Mucosa of descending colon (tissue), 3 donors: ENCODE data around the gene GALNT12. TPM values are rescaled to one million over a fixed set of nuclear protein-coding genes. Genes with fewer than 3 reads are reported as not detected.

Source experiments
- ATAC-seq: fragments of 200-7000 bp; cut with Tn5 transposase; one replicate; pipeline ENCODE4 v1.9.1; 2020; ENCODE audit warnings: mild to moderate bottlenecking, moderate library complexity
- DNase-seq, 3 donors: peaks; one replicate each; pipeline ENCODE4 v3.0.0-alpha.2; 2020
- H3K36me3 ChIP-seq: fragments of 200-600 bp; one replicate; pipeline ENCODE4 v1.8.0; 2021; ENCODE audit warnings: low read depth, mild to moderate bottlenecking
- H3K4me1 ChIP-seq: fragments of 200-600 bp; one replicate; pipeline ENCODE4 v1.8.0; 2021; ENCODE audit warnings: low read depth, mild to moderate bottlenecking
- H3K4me3 ChIP-seq: fragments of 200-600 bp; one replicate; pipeline ENCODE4 v1.8.0; 2021; ENCODE audit warnings: mild to moderate bottlenecking
- H3K9me3 ChIP-seq: fragments of 200-600 bp; one replicate; pipeline ENCODE4 v1.8.0; 2021; ENCODE audit warnings: mild to moderate bottlenecking
- CTCF ChIP-seq: fragments of 200-600 bp; IDR thresholded peaks from one replicate; pipeline ENCODE4 v1.8.0; 2022; ENCODE audit warnings: antibody characterized with exemption, mild to moderate bottlenecking
- intact Hi-C, 2 donors: fragments of 100-400 bp; cut with DNase I in 1 of 2; cut with micrococcal nuclease in 1 of 2; formaldehyde crosslinking; loops; one replicate each; pipeline versions ENCODE4 v1.11.0 to v1.11.1; 2022; cut with DNase I, micrococcal nuclease
- total RNA-seq, 3 donors: library from RNA; stranded (reverse); fragmentation: NEBNext Ultra II Directional in 2 of 3; extraction: Animal tissue kit (Norgen Biotek cat#: 25700) in 2 of 3; gene quantifications; one replicate each; pipeline versions ENCODE4 v1.2.1 to v1.2.4, GENCODE V29; 2021 to 2023
- donor health status: DM: no; HTN: no; CAD: no; lungs with moderate emphysema.
- donor health status: DM: no; HTN: no; CAD: no.
- donor health status: DM: no; HTN: yes; CAD: no.

The GALNT12 gene
- total RNA-seq, 3 donors from 2014 or later = 54.6 to 139 (median 121) TPM

- Histone ChIP-seq H3K36me3 (no peaks in the 10 kb centered on the region), H3K9me3 (no peaks in the 10 kb centered on the region), H3K4me1 (no peaks in the 10 kb centered on the region), H3K4me3 (no peak overlapping the region)
- intact Hi-C loops = loop anchor here in 1 of 2 donors (10.0 kb wide), 1 partner anchor 128 kb away; no protein-coding TSS in a partner anchor
- TF ChIP-seq CTCF = no peak
- ATAC-seq = no peak
- no peak for DNase-seq
Measured at GRCh38 chr9:98866435-98867102, 59.1 kb downstream of the GALNT12 start.

- Histone ChIP-seq H3K4me3 (no peak overlapping the region), H3K9me3 (no peaks in the 10 kb centered on the region), H3K36me3 (no peaks in the 10 kb centered on the region), H3K4me1 (no peaks in the 10 kb centered on the region)
- no peak for TF ChIP-seq CTCF
- intact Hi-C loops = loop anchor here in 1 of 2 donors (10.0 kb wide), 1 partner anchor 128 kb away; no protein-coding TSS in a partner anchor
- DNase-seq = no peak
- no peak for ATAC-seq
Measured at GRCh38 chr9:98867103-98867428, 59.6 kb downstream of the GALNT12 start.

- Histone ChIP-seq H3K4me1 (no peaks in the 10 kb centered on the region), H3K9me3 (no peaks in the 10 kb centered on the region), H3K4me3 (no peak overlapping the region), H3K36me3 (no peaks in the 10 kb centered on the region)
- TF ChIP-seq CTCF = no peak
- ATAC-seq (peak; percentile 79), DNase-seq (peak; percentile 43 to 62 (median 58))
- intact Hi-C loops = loop anchor here in 1 of 2 donors (10.0 kb wide), 1 partner anchor 127 kb away; no protein-coding TSS in a partner anchor
Measured at GRCh38 chr9:98867429-98868168, 60.1 kb downstream of the GALNT12 start.

GRCh38 chr9:98869078-98869745, 61.7 kb downstream of the GALNT12 start:
- no peak for TF ChIP-seq CTCF
- ATAC-seq (no peak), DNase-seq (no peak)
- no peaks in the 10 kb centered on the region for H3K36me3 ChIP-seq
- intact Hi-C loops = loop anchor here in 1 of 2 donors (10.0 kb wide), 1 partner anchor 126 kb away; no protein-coding TSS in a partner anchor
- H3K4me1 ChIP-seq = no peaks in the 10 kb centered on the region
- H3K9me3 ChIP-seq = no peaks in the 10 kb centered on the region
- no peak overlapping the region for H3K4me3 ChIP-seq

GRCh38 chr9:98869866-98870265, 62.4 kb downstream of the GALNT12 start:
- no peak for TF ChIP-seq CTCF
- no peak for ATAC-seq
- no peak for DNase-seq
- no peaks in the 10 kb centered on the region for H3K36me3 ChIP-seq
- intact Hi-C loops = loop anchor here in 1 of 2 donors (10.0 kb wide), 2 partner anchors 55 to 125 kb away; no protein-coding TSS in a partner anchor
- no peak overlapping the region for H3K4me3 ChIP-seq
- H3K4me1 ChIP-seq = no peaks in the 10 kb centered on the region
- H3K9me3 ChIP-seq = no peaks in the 10 kb centered on the region
